GM12878 (cell line): ENCODE data around the gene SLC6A1. TPM values are rescaled to one million over a fixed set of nuclear protein-coding genes. Genes with fewer than 3 reads are reported as not detected.

Experiments
- ATAC-seq: fragments of 200-7000 bp; cut with Tn5 transposase; 3 replicates; pipeline ENCODE4 v1.9.1; 2020; ENCODE audit warnings: mild to moderate bottlenecking, moderate library complexity
- BruUV-seq: library from RNA; stranded (reverse); fragments of 400-500 nt; replicated peaks from 2 replicates; lab custom pipeline; 2021; lab: Mats Ljungman, UMichigan
- CTCF ChIA-PET: fragments of 300-600 bp; sonication (Branson Sonifier 250); formaldehyde crosslinking; extraction: SDS; loops from one replicate; lab custom pipeline; 2021; ENCODE audit warnings: inconsistent platforms; lab: Yijun Ruan, JAX
- POLR2A ChIA-PET: fragments of 350-600 bp; formaldehyde crosslinking; extraction: SDS; loops from one replicate; lab custom pipeline; 2021; ENCODE audit warnings: inconsistent platforms; lab: Charles Lee
- RAD21 ChIA-PET: fragments of 300-600 bp; sonication (Branson Sonifier 250); formaldehyde crosslinking; loops from one replicate; lab custom pipeline; 2023; ENCODE audit warnings: antibody characterized with exemption; ENCODE audit not compliant: unreplicated experiment; lab: Charles Lee
- SMC1A ChIA-PET: fragments of 300-600 bp; sonication (Branson Sonifier 250); formaldehyde crosslinking; loops from one replicate; lab custom pipeline; 2023; ENCODE audit not compliant: unreplicated experiment, uncharacterized antibody; lab: Charles Lee
- DNase-seq: peaks from one replicate; pipeline ENCODE4 v3.0.0-alpha.2; 2011; ENCODE audit warnings: low read depth, low spot score
- FAIRE-seq: peaks from 3 replicates; lab custom pipeline; 2011; peaks lifted over from hg19 to GRCh38; lab: Jason Lieb, UNC
- H2AFZ ChIP-seq: 2 replicates; pipeline ENCODE4 v1.6.0; 2011; ENCODE audit warnings: low read depth, low read length, control low read depth; ENCODE audit not compliant: control insufficient read depth
- H3K27ac ChIP-seq: 2 replicates; pipeline ENCODE4 v1.5.1; 2011; ENCODE audit warnings: control low read depth; ENCODE audit not compliant: control insufficient read depth, insufficient read depth
- H3K27me3 ChIP-seq, 2 experiments: replicated peaks in 1 of 2; 2 replicates each; pipeline versions ENCODE4 v1.6.0 to v1.6.1; 2011; ENCODE audit warnings: low read length in 1 of 2; ENCODE audit not compliant: control insufficient read depth in 2 of 2, insufficient read depth in 2 of 2
- H3K36me3 ChIP-seq, 2 experiments: 2 replicates each; pipeline ENCODE4 v1.5.1; 2011; ENCODE audit warnings: low read length in 1 of 2; ENCODE audit not compliant: control insufficient read depth in 2 of 2, insufficient read depth in 2 of 2
- H3K4me1 ChIP-seq: 2 replicates; pipeline ENCODE4 v1.6.1; 2011; ENCODE audit warnings: mild to moderate bottlenecking, low read length, moderate library complexity, mixed read lengths; ENCODE audit not compliant: control insufficient read depth, insufficient read depth
- H3K4me2 ChIP-seq: 2 replicates; pipeline ENCODE4 v1.6.0; 2011; ENCODE audit warnings: control low read depth; ENCODE audit not compliant: control insufficient read depth, insufficient read depth
- H3K4me3 ChIP-seq: fragments of 200-600 bp; sonication (generic); 2 replicates; pipeline ENCODE4 v1.5.1; 2016
- H3K79me2 ChIP-seq: 2 replicates; pipeline ENCODE4 v1.6.0; 2011; ENCODE audit warnings: low read length; ENCODE audit not compliant: control insufficient read depth, insufficient read depth
- H3K9ac ChIP-seq: 2 replicates; pipeline ENCODE4 v1.8.0; 2011; ENCODE audit warnings: low read length, control low read depth, mixed read lengths; ENCODE audit not compliant: control insufficient read depth, insufficient read depth
- H3K9me3 ChIP-seq: replicated peaks from 3 replicates; pipeline ENCODE4 v1.5.1; 2011; ENCODE audit warnings: mild to moderate bottlenecking, low read length; ENCODE audit not compliant: control insufficient read depth, insufficient read depth
- H4K20me1 ChIP-seq: 2 replicates; pipeline ENCODE4 v1.6.0; 2011; ENCODE audit not compliant: control insufficient read depth, insufficient read depth
- BCLAF1 ChIP-seq: fragments of 450-650 bp; IDR thresholded peaks from 2 replicates; pipeline ENCODE4 v1.6.1; 2017; ENCODE audit warnings: antibody characterized with exemption, mild to moderate bottlenecking, moderate library complexity
- CHD2 ChIP-seq: IDR thresholded peaks from 2 replicates; pipeline ENCODE4 v1.6.1; 2011; ENCODE audit warnings: low read depth, low read length, improper control_type of control experiment, borderline replicate concordance
- ESRRA ChIP-seq: IDR thresholded peaks from 2 replicates; pipeline ENCODE4 v1.6.1; 2012; ENCODE audit warnings: mild to moderate bottlenecking, low read length, improper control_type of control experiment
- FOXM1 ChIP-seq: IDR thresholded peaks from 2 replicates; pipeline ENCODE4 v1.6.1; 2012; ENCODE audit warnings: low read depth, mild to moderate bottlenecking, inconsistent platforms, low read length, moderate library complexity
- HCFC1 ChIP-seq: fragments of 150-350 bp; IDR thresholded peaks from 2 replicates; pipeline ENCODE4 v1.6.1; 2014; ENCODE audit warnings: low read length
- JUNB ChIP-seq: IDR thresholded peaks from 2 replicates; pipeline ENCODE4 v1.6.1; 2016; ENCODE audit warnings: antibody characterized with exemption, mild to moderate bottlenecking
- NFIC ChIP-seq: IDR thresholded peaks from 2 replicates; pipeline ENCODE4 v1.6.1; 2012; ENCODE audit warnings: low read depth, mild to moderate bottlenecking, inconsistent platforms, low read length, moderate library complexity
- PAX8 ChIP-seq: fragments of 450-650 bp; IDR thresholded peaks from 2 replicates; pipeline ENCODE4 v1.6.1; 2017; ENCODE audit warnings: mild to moderate bottlenecking, moderate library complexity
- POLR2A ChIP-seq: IDR thresholded peaks from 2 replicates; pipeline ENCODE4 v1.6.1; 2011; ENCODE audit warnings: low read depth, mild to moderate bottlenecking, low read length
- SIX5 ChIP-seq: IDR thresholded peaks from 2 replicates; pipeline ENCODE4 v1.6.1; 2011; ENCODE audit warnings: mild to moderate bottlenecking, low read depth, low read length, moderate library complexity; ENCODE audit not compliant: severe bottlenecking
- TAF1 ChIP-seq: IDR thresholded peaks from 2 replicates; pipeline ENCODE4 v1.6.1; 2011; ENCODE audit warnings: mild to moderate bottlenecking, low read depth, low read length, borderline replicate concordance
- WGBS: methylation state at CpG from one replicate; pipeline ENCODE4 v1.1.6; 2016; ENCODE audit warnings: low lambda C conversion rate; ENCODE audit not compliant: insufficient replicate concordance, insufficient coverage; ENCODE audit errors: missing lambda C conversion rate; 5-methylcytosine and 5-hydroxymethylcytosine counted together
- in situ Hi-C: fragments of 300-500 bp; cut with MboI; formaldehyde crosslinking; loops from 9 replicates; pipeline ENCODE4 v1.14.3; 2018; ENCODE audit warnings: mixed read lengths
- intact Hi-C: fragments of 100-400 bp; cut with micrococcal nuclease; formaldehyde crosslinking; loops from one replicate; pipeline ENCODE4 v1.14.2; 2022; ENCODE audit not compliant: unreplicated experiment
- polyA plus RNA-seq, 11 experiments: library from polyadenylated mRNA; depleted of rRNA in 4 of 11; unstranded in 6 of 11; stranded (reverse) in 5 of 11; fragments of >200 nt; fragmentation: Nextera tagmentation in 4 of 11; fragmentation: Illumina TruSeq in 1 of 11; extraction: Ambion mirVana in 4 of 11; extraction: Trizol in 1 of 11; gene quantifications; 1 replicate in 1 of 11; 2 replicates in 10 of 11; pipeline versions ENCODE4 v1.2.1 to v1.2.3, GENCODE V29; 2011 to 2016; ENCODE audit warnings: inconsistent platforms in 2 of 11, missing spikeins in 2 of 11, low read depth in 1 of 11
- total RNA-seq, 4 experiments: library from RNA; depleted of rRNA in 3 of 4; stranded (reverse); fragments of >200 nt in 3 of 4; fragmentation: Illumina TruSeq in 1 of 4; extraction: Trizol in 1 of 4; gene quantifications; 2 replicates each; pipeline versions ENCODE4 v1.2.1 to v1.2.3, GENCODE V29; 2013 to 2021
- TF ChIP-seq, protein P1 (sequence below): fragments of 450-650 bp; IDR thresholded peaks from 2 replicates; pipeline ENCODE4 v1.6.1; 2016; ENCODE audit warnings: mild to moderate bottlenecking
- TF ChIP-seq, protein P2 (sequence below): fragments of 450-650 bp; IDR thresholded peaks from 2 replicates; pipeline ENCODE4 v1.6.1; 2016; ENCODE audit warnings: mild to moderate bottlenecking

SLC6A1 gene
- total and polyA plus RNA-seq, 10 of the 15 experiments (the other 5 are each of a cell fraction or from before 2014, with no cell fraction given), result not detected

DNA sequence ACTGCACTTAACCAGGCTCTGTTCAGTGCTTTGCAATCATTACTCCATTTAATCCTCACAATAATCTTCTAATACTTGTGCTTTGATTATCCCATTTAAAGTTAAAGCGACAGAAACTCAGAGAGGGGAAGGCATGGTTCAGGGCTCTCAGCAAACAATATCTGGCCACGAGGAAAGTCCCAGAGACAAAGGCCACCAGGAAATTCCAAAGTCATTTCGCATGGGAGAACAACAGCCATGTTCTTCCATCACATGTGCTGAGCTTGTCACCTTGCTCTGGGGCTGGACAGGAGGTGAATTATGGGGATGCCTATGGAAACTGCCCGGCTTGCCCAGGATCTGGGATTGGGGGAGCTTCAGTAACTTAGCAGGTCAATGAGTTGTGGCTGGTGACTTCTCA is 95.5 kb downstream of the SLC6A1 start:
- TF ChIP-seq BCLAF1, result no peak
- TF ChIP-seq NFIC, result no peak
- no peak for TF ChIP-seq SIX5
- TF ChIP-seq, protein P1, sequence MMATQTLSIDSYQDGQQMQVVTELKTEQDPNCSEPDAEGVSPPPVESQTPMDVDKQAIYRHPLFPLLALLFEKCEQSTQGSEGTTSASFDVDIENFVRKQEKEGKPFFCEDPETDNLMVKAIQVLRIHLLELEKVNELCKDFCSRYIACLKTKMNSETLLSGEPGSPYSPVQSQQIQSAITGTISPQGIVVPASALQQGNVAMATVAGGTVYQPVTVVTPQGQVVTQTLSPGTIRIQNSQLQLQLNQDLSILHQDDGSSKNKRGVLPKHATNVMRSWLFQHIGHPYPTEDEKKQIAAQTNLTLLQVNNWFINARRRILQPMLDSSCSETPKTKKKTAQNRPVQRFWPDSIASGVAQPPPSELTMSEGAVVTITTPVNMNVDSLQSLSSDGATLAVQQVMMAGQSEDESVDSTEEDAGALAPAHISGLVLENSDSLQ, result no peak
- no peak for TF ChIP-seq CHD2
- no peak for TF ChIP-seq ESRRA
- TF ChIP-seq JUNB, result no peak
- no peak for TF ChIP-seq FOXM1
- TF ChIP-seq PAX8, result no peak
- no peak for TF ChIP-seq POLR2A
- no peak for TF ChIP-seq HCFC1
- TF ChIP-seq, protein P2, sequence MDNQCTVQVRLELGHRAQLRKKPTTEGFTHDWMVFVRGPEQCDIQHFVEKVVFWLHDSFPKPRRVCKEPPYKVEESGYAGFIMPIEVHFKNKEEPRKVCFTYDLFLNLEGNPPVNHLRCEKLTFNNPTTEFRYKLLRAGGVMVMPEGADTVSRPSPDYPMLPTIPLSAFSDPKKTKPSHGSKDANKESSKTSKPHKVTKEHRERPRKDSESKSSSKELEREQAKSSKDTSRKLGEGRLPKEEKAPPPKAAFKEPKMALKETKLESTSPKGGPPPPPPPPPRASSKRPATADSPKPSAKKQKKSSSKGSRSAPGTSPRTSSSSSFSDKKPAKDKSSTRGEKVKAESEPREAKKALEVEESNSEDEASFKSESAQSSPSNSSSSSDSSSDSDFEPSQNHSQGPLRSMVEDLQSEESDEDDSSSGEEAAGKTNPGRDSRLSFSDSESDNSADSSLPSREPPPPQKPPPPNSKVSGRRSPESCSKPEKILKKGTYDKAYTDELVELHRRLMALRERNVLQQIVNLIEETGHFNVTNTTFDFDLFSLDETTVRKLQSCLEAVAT, result no peak
- TF ChIP-seq TAF1, result no peak
- WGBS, result 37% methylated on average over 4 of the region's 4 CpGs
- FAIRE-seq, result no peak

More for the DNA sequence above, 95.5 kb downstream of the SLC6A1 start:
- H4K20me1 ChIP-seq, result no peaks in the 10 kb centered on the region
- POLR2A ChIA-PET, result no interaction called here
- BruUV-seq, result no TSS peak
- H3K4me3 ChIP-seq, result no peak overlapping the region
- no peak overlapping the region for H3K9ac ChIP-seq
- H3K27me3 ChIP-seq, result peaks cover 0 to 4% of the 10 kb centered on the region in 2 experiments; a peak in 2 of 4 replicates
- H2AFZ ChIP-seq, result no peak overlapping the region
- ATAC-seq (no peak), DNase-seq (no peak)
- intact Hi-C loops, result no loop called here
- H3K27ac ChIP-seq, result no peak overlapping the region
- SMC1A ChIA-PET, result no interaction called here
- no peaks in the 10 kb centered on the region for H3K4me1 ChIP-seq
- CTCF ChIA-PET, result no interaction called here
- H3K4me2 ChIP-seq, result no peak overlapping the region
- in situ Hi-C loops, result no loop called here
- RAD21 ChIA-PET, result no interaction called here
- H3K36me3 ChIP-seq, result no peaks in the 10 kb centered on the region
- no peaks in the 10 kb centered on the region for H3K9me3 ChIP-seq
- H3K79me2 ChIP-seq, result no peaks in the 10 kb centered on the region
